SK-N-SH (cell line): Measurements from ENCODE around the gene ABHD11.

Experiments used
- GABPA ChIP-seq: IDR thresholded peaks from 2 replicates; pipeline ENCODE4 v1.4.0; 2012; ENCODE audit warnings: low read depth, mild to moderate bottlenecking
- POLR2AphosphoS5 ChIP-seq: IDR thresholded peaks from 2 replicates; pipeline ENCODE4 v1.6.1; 2012; ENCODE audit warnings: low read depth, low read length
- SMC3 ChIP-seq: IDR thresholded peaks from 2 replicates; pipeline ENCODE4 v1.6.1; 2012; ENCODE audit warnings: low read depth, low read length, improper control_type of control experiment
- TAF1 ChIP-seq: IDR thresholded peaks from 2 replicates; pipeline ENCODE4 v1.6.1; 2012; ENCODE audit warnings: low read depth, mild to moderate bottlenecking, low read length, moderate library complexity, borderline replicate concordance
- TF ChIP-seq, protein P1 (sequence below): fragments of 200-600 bp; sonication (generic); IDR thresholded peaks from 2 replicates; pipeline ENCODE4 v1.6.1; 2017; ENCODE audit warnings: antibody characterized with exemption, mild to moderate bottlenecking, moderate library complexity
- TF ChIP-seq, protein P2 (sequence below): fragments of 150-350 bp; IDR thresholded peaks from 2 replicates; pipeline ENCODE4 v1.6.1; 2017; ENCODE audit warnings: antibody characterized with exemption, low read length, low read depth, borderline replicate concordance
- TF ChIP-seq, protein P3 (sequence below): IDR thresholded peaks from 2 replicates; pipeline ENCODE4; 2012
- TF ChIP-seq, protein P4 (sequence below): IDR thresholded peaks from 2 replicates; pipeline ENCODE4 v1.6.1; 2012; ENCODE audit warnings: mild to moderate bottlenecking, low read depth, low read length, moderate library complexity

DNA sequence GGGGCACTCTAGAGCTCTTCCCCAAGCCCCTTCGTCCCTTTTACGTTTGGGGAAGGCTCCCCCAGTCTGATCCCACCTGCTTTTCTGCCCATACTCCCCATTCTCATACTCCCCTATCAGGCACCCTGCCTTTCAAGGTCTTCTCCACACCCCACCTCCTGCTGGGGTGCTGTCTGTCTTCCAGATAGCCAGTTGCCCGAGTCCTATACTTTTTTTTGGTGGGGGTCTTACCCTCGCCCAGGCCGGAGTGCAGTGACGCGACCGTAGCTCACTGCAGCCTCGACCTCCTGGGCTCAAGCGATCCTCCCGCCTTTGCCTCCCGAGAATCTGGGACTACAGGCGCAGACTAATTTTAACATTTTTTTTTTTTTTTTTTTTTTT is 775 bp upstream of the ABHD11 start:
- TF ChIP-seq, protein P1, sequence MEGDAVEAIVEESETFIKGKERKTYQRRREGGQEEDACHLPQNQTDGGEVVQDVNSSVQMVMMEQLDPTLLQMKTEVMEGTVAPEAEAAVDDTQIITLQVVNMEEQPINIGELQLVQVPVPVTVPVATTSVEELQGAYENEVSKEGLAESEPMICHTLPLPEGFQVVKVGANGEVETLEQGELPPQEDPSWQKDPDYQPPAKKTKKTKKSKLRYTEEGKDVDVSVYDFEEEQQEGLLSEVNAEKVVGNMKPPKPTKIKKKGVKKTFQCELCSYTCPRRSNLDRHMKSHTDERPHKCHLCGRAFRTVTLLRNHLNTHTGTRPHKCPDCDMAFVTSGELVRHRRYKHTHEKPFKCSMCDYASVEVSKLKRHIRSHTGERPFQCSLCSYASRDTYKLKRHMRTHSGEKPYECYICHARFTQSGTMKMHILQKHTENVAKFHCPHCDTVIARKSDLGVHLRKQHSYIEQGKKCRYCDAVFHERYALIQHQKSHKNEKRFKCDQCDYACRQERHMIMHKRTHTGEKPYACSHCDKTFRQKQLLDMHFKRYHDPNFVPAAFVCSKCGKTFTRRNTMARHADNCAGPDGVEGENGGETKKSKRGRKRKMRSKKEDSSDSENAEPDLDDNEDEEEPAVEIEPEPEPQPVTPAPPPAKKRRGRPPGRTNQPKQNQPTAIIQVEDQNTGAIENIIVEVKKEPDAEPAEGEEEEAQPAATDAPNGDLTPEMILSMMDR = no peak
- no peak for TF ChIP-seq GABPA
- TF ChIP-seq, protein P2, sequence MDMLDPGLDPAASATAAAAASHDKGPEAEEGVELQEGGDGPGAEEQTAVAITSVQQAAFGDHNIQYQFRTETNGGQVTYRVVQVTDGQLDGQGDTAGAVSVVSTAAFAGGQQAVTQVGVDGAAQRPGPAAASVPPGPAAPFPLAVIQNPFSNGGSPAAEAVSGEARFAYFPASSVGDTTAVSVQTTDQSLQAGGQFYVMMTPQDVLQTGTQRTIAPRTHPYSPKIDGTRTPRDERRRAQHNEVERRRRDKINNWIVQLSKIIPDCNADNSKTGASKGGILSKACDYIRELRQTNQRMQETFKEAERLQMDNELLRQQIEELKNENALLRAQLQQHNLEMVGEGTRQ = no peak
- no peak for TF ChIP-seq POLR2AphosphoS5
- TF ChIP-seq TAF1 = no peak
- TF ChIP-seq, protein P3, sequence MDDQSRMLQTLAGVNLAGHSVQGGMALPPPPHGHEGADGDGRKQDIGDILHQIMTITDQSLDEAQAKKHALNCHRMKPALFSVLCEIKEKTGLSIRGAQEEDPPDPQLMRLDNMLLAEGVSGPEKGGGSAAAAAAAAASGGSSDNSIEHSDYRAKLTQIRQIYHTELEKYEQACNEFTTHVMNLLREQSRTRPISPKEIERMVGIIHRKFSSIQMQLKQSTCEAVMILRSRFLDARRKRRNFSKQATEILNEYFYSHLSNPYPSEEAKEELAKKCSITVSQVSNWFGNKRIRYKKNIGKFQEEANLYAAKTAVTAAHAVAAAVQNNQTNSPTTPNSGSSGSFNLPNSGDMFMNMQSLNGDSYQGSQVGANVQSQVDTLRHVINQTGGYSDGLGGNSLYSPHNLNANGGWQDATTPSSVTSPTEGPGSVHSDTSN = no peak
- TF ChIP-seq, protein P4, sequence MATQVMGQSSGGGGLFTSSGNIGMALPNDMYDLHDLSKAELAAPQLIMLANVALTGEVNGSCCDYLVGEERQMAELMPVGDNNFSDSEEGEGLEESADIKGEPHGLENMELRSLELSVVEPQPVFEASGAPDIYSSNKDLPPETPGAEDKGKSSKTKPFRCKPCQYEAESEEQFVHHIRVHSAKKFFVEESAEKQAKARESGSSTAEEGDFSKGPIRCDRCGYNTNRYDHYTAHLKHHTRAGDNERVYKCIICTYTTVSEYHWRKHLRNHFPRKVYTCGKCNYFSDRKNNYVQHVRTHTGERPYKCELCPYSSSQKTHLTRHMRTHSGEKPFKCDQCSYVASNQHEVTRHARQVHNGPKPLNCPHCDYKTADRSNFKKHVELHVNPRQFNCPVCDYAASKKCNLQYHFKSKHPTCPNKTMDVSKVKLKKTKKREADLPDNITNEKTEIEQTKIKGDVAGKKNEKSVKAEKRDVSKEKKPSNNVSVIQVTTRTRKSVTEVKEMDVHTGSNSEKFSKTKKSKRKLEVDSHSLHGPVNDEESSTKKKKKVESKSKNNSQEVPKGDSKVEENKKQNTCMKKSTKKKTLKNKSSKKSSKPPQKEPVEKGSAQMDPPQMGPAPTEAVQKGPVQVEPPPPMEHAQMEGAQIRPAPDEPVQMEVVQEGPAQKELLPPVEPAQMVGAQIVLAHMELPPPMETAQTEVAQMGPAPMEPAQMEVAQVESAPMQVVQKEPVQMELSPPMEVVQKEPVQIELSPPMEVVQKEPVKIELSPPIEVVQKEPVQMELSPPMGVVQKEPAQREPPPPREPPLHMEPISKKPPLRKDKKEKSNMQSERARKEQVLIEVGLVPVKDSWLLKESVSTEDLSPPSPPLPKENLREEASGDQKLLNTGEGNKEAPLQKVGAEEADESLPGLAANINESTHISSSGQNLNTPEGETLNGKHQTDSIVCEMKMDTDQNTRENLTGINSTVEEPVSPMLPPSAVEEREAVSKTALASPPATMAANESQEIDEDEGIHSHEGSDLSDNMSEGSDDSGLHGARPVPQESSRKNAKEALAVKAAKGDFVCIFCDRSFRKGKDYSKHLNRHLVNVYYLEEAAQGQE = no peak
- no peak for TF ChIP-seq SMC3
